ENCODE data around the gene CAMK2B. TPM values are rescaled to one million over a fixed set of nuclear protein-coding genes. Genes with fewer than 3 reads are reported as not detected.

Gene CAMK2B
- total RNA-seq, 1 experiment from 2014 or later = 0.34 TPM

DNA sequence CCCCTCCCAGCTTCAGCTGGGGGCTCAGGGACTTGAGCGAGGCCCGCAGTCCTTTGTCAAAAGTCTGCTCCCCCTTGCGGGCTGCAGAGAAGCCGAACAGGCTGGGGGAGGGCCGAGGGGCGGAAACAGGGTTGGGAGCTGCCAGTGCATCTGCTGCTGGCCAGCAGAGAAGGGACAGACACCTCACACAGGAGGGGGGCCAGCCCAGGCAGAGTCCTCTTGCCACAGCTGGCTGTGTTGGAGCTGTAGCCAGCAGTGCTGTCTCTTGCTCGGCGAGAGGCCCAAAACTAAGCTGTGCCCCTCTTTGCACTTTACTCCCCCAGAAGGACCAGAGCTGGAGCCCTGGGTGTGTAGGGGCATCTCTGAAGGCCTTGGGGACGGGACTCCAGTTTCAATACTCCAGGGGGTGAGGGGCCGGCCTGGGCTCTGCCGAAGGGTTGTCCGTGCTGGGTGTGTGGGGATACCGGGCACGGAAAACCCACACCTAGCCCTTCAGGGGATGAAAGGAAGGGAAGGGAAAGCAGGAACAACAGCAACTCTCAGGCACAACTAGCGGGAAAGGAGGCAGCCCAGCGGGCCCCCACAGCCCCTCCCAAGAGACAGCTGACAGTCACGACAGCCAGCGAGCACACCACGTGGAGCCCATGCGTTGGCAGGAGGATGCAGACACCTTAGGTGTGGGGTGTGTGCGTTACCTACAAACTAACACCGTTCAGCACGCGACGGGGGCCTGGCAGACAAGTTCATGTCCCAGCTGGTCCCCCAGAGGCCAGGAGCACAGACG is 106.8 kb downstream of the CAMK2B start:
- Histone ChIP-seq H3K9ac (ENCODE audit: low read length) (no peak overlapping the region), H3K27ac (ENCODE audit: low read depth, low read length) (no peak overlapping the region), H3K9me3 (ENCODE audit: control insufficient read depth in 1 of 2, insufficient read depth in 1 of 2, low read depth in 1 of 2, low read length in 2 of 2) (no peaks in the 10 kb centered on the region), H4K20me1 (ENCODE audit: insufficient read depth) (no peaks in the 10 kb centered on the region), H3K4me1 (ENCODE audit: control insufficient read depth in 1 of 2, insufficient read depth in 2 of 2, low read length in 2 of 2) (no peaks in the 10 kb centered on the region), H3K36me3 (ENCODE audit: control insufficient read depth in 1 of 2, insufficient read depth in 2 of 2, low read length in 2 of 2) (0 out of 4 replicates have a peak, but pooled peaks cover 0 to under 1% of the 10 kb centered on the region in 2 experiments), H3K9me2 (ENCODE audit: insufficient read depth) (no peaks in the 10 kb centered on the region), H3K79me2 (ENCODE audit: insufficient read depth, low read length) (no peaks in the 10 kb centered on the region), H2AFZ (ENCODE audit: low read depth, low read length, poor library complexity, severe bottlenecking) (no peak overlapping the region), H3K27me3 (ENCODE audit: insufficient read depth, low read length) (no peaks in the 10 kb centered on the region), H3K4me3 (replicated peaks in 1 of 2; ENCODE audit: low read depth in 1 of 2, low read length in 2 of 2) (no peak overlapping the region), H3K4me2 (ENCODE audit: low read length) (no peak overlapping the region)
- DNase-seq (ENCODE audit: low read depth, low spot score) = no peak
- intact Hi-C loops (cut with micrococcal nuclease) = no loop called here
- ChIA-PET CTCF (interaction anchor here (0.7 kb wide), 1 partner anchor 22 kb away, joined by 4 read pairs; no protein-coding TSS in a partner anchor), POLR2A (interaction anchor here (1.1 kb wide), 1 partner anchor 18 kb away, joined by 3 read pairs; the partner anchor contains the start of gene YKT6), RAD21 (ENCODE audit: low non-redundant PET in 1 of 2, low total read pairs in 2 of 2, uncharacterized antibody in 2 of 2, unreplicated experiment in 2 of 2) (no interaction called here)
- BruUV-seq (replicated peaks) = no TSS peak
- no peak for ATAC-seq
- no peak for TF ChIP-seq EZH2 (IDR thresholded peaks at IDR 0.05)
- TF ChIP-seq SRF (IDR thresholded peaks at IDR 0.05; ENCODE audit: low read depth) = no peak
- no peak for TF ChIP-seq ZNF274 (IDR thresholded peaks at IDR 0.05; ENCODE audit: low read depth, low read length)
- TF ChIP-seq, protein P1, sequence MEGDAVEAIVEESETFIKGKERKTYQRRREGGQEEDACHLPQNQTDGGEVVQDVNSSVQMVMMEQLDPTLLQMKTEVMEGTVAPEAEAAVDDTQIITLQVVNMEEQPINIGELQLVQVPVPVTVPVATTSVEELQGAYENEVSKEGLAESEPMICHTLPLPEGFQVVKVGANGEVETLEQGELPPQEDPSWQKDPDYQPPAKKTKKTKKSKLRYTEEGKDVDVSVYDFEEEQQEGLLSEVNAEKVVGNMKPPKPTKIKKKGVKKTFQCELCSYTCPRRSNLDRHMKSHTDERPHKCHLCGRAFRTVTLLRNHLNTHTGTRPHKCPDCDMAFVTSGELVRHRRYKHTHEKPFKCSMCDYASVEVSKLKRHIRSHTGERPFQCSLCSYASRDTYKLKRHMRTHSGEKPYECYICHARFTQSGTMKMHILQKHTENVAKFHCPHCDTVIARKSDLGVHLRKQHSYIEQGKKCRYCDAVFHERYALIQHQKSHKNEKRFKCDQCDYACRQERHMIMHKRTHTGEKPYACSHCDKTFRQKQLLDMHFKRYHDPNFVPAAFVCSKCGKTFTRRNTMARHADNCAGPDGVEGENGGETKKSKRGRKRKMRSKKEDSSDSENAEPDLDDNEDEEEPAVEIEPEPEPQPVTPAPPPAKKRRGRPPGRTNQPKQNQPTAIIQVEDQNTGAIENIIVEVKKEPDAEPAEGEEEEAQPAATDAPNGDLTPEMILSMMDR (IDR thresholded peaks at IDR 0.05 in 2 of 3, conservative IDR thresholded peaks at IDR 0.05 in 1 of 3; ENCODE audit: borderline replicate concordance in 1 of 3, insufficient read depth in 1 of 3, low read depth in 2 of 3, low read length in 2 of 3) = no peak
- TF ChIP-seq EGR1 (IDR thresholded peaks at IDR 0.05; ENCODE audit: low read depth) = no peak
- no peak for TF ChIP-seq JUND (IDR thresholded peaks at IDR 0.05)
- no peak for TF ChIP-seq ELF1 (IDR thresholded peaks at IDR 0.05; ENCODE audit: borderline replicate concordance, low read depth)
